CD4-positive, alpha-beta T cell treated with Interleukin-10 for 1 hour (primary cell): ENCODE measurements around the gene MEIS1.

ENCODE experiments used
- DNase-seq: peaks from one replicate; pipeline ENCODE4 v3.0.0-alpha.2; 2020

Gene MEIS1

GRCh38 chr2:66512626-66513025, 77.7 kb downstream of the MEIS1 start:
- DNase-seq = no peak

GRCh38 chr2:66515743-66516142, 80.8 kb downstream of the MEIS1 start:
- DNase-seq = no peak

- DNase-seq = no peak
Measured at GRCh38 chr2:66516499-66516898, 81.6 kb downstream of the MEIS1 start.

- DNase-seq = no peak
Measured at GRCh38 chr2:66517772-66518171, 82.8 kb downstream of the MEIS1 start.

GRCh38 chr2:66519264-66519843, 84.4 kb downstream of the MEIS1 start:
- DNase-seq = no peak

- DNase-seq = no peak
Measured at GRCh38 chr2:66521291-66521922, 86.5 kb downstream of the MEIS1 start.

- no peak for DNase-seq
Measured at GRCh38 chr2:66522611-66523376, 87.9 kb downstream of the MEIS1 start.

GRCh38 chr2:66523377-66523969, 88.5 kb downstream of the MEIS1 start:
- DNase-seq = no peak

- DNase-seq = no peak
Measured at GRCh38 chr2:66523990-66524389, 89.1 kb downstream of the MEIS1 start.

GRCh38 chr2:66525606-66526005, 90.7 kb downstream of the MEIS1 start:
- no peak for DNase-seq

- DNase-seq = no peak
Measured at GRCh38 chr2:66526180-66526579, 91.3 kb downstream of the MEIS1 start.

GRCh38 chr2:66528974-66529724, 94.2 kb downstream of the MEIS1 start:
- DNase-seq = no peak

- no peak for DNase-seq
Measured at GRCh38 chr2:66530651-66531050, 95.7 kb downstream of the MEIS1 start.

GRCh38 chr2:66531155-66531554, 96.2 kb downstream of the MEIS1 start:
- DNase-seq = no peak

GRCh38 chr2:66531567-66531966, 96.6 kb downstream of the MEIS1 start:
- DNase-seq = no peak

- DNase-seq = no peak
Measured at GRCh38 chr2:66532972-66533868, 98.3 kb downstream of the MEIS1 start.

GRCh38 chr2:66534461-66534860, 99.5 kb downstream of the MEIS1 start:
- DNase-seq = no peak

GRCh38 chr2:66535574-66536289, 100.8 kb downstream of the MEIS1 start:
- no peak for DNase-seq

- DNase-seq = no peak
Measured at GRCh38 chr2:66536290-66536673, 101.4 kb downstream of the MEIS1 start.

- DNase-seq = no peak
Measured at GRCh38 chr2:66536997-66537396, 102.1 kb downstream of the MEIS1 start.

- no peak for DNase-seq
Measured at GRCh38 chr2:66538291-66538690, 103.4 kb downstream of the MEIS1 start.
